ENCODE measurements around the gene ADARB2. TPM values are rescaled to one million over a fixed set of nuclear protein-coding genes. Genes with fewer than 3 reads are reported as not detected.

The ADARB2 gene
- total and polyA plus RNA-seq, 4 donors, result 0.55 to 0.70 (median 0.59) TPM; not detected in 1

DNA sequence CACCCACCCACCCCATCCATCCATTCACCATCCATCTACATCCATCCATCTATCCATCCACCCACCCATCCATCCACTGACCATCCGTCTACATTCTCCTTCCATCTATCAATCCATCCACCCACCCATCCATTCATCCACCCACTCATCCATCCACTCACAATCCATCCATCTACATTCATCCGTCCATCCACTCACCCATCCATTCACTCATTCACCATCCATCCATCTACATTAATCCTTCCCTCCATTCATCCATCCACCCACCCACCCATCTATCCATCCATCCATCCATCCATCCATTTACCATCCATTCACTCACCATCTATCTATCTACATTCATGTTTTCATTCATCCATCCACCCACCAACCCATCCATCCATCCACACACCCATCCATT is 292.5 kb downstream of the ADARB2 start:
- Histone ChIP-seq H3K9ac (ENCODE audit: low read depth in 1 of 2, low read length in 2 of 2) (no peak overlapping the region), H3K4me1 (ENCODE audit: control insufficient read depth in 4 of 4, insufficient read depth in 4 of 4, low read length in 3 of 4) (no peaks in the 10 kb centered on the region), H3K27ac (ENCODE audit: low read depth in 1 of 2, low read length in 2 of 2) (no peak overlapping the region), H3K27me3 (ENCODE audit: control insufficient read depth in 4 of 4, insufficient read depth in 4 of 4, low read length in 3 of 4) (peaks cover 0 to 5% (median 0%) of the 10 kb centered on the region in 4 donors), H3K36me3 (ENCODE audit: control insufficient read depth in 4 of 4, insufficient read depth in 3 of 4, low read depth in 1 of 4, low read length in 3 of 4) (no peaks in the 10 kb centered on the region), H3K9me3 (ENCODE audit: control insufficient read depth in 4 of 4, low read length in 3 of 4) (peaks cover 0 to 6% (median under 1%) of the 10 kb centered on the region in 4 donors), H3K4me3 (ENCODE audit: low read depth in 1 of 3, low read length in 3 of 3) (no peak overlapping the region)
- no peak for TF ChIP-seq NR2F2 (IDR thresholded peaks at IDR 0.05)
- TF ChIP-seq RXRA (IDR thresholded peaks at IDR 0.05), result no peak
- TF ChIP-seq, protein P1, sequence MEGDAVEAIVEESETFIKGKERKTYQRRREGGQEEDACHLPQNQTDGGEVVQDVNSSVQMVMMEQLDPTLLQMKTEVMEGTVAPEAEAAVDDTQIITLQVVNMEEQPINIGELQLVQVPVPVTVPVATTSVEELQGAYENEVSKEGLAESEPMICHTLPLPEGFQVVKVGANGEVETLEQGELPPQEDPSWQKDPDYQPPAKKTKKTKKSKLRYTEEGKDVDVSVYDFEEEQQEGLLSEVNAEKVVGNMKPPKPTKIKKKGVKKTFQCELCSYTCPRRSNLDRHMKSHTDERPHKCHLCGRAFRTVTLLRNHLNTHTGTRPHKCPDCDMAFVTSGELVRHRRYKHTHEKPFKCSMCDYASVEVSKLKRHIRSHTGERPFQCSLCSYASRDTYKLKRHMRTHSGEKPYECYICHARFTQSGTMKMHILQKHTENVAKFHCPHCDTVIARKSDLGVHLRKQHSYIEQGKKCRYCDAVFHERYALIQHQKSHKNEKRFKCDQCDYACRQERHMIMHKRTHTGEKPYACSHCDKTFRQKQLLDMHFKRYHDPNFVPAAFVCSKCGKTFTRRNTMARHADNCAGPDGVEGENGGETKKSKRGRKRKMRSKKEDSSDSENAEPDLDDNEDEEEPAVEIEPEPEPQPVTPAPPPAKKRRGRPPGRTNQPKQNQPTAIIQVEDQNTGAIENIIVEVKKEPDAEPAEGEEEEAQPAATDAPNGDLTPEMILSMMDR (IDR thresholded peaks at IDR 0.05; ENCODE audit: low read depth, low read length, missing input control), result no peak
- TF ChIP-seq HNF4G (IDR thresholded peaks at IDR 0.05), result no peak
- TF ChIP-seq YY1 (IDR thresholded peaks at IDR 0.05), result no peak
- TF ChIP-seq, protein P2, sequence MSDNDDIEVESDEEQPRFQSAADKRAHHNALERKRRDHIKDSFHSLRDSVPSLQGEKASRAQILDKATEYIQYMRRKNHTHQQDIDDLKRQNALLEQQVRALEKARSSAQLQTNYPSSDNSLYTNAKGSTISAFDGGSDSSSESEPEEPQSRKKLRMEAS (IDR thresholded peaks at IDR 0.05), result no peak
- TF ChIP-seq JUND (IDR thresholded peaks at IDR 0.05), result no peak
- no peak for TF ChIP-seq REST (IDR thresholded peaks at IDR 0.05)
- TF ChIP-seq ZBTB33 (IDR thresholded peaks at IDR 0.05), result no peak
- no peak for TF ChIP-seq GABPA (IDR thresholded peaks at IDR 0.05 in 1 of 2, conservative IDR thresholded peaks at IDR 0.05 in 1 of 2)
- DNase-seq (ENCODE audit: low spot score), result no peak
- 88% methylated on average over 2 of the region's 2 CpGs for WGBS

- no peak for DNase-seq (ENCODE audit: low spot score)
- peaks cover 0 to 5% (median 0%) of the 10 kb centered on the region in 4 donors for H3K27me3 ChIP-seq (ENCODE audit: control insufficient read depth in 4 of 4, insufficient read depth in 4 of 4, low read length in 3 of 4)
- WGBS, result 72% methylated on average over 2 of the region's 2 CpGs
- no peak overlapping the region for H3K4me3 ChIP-seq (ENCODE audit: low read depth in 1 of 3, low read length in 3 of 3)
- H3K27ac ChIP-seq (ENCODE audit: low read depth in 1 of 2, low read length in 2 of 2), result no peak overlapping the region
- peaks cover 0 to 6% (median under 1%) of the 10 kb centered on the region in 4 donors for H3K9me3 ChIP-seq (ENCODE audit: control insufficient read depth in 4 of 4, low read length in 3 of 4)
- TF ChIP-seq RXRA (IDR thresholded peaks at IDR 0.05) (no peak), SP1 (IDR thresholded peaks at IDR 0.05) (no peak), EGR1 (IDR thresholded peaks at IDR 0.05; ENCODE audit: low read depth in 2 of 2) (no peak), HNF4G (IDR thresholded peaks at IDR 0.05) (no peak), TAF1 (conservative IDR thresholded peaks at IDR 0.05) (no peak), ATF3 (IDR thresholded peaks at IDR 0.05) (no peak), REST (IDR thresholded peaks at IDR 0.05) (no peak), NR2F2 (IDR thresholded peaks at IDR 0.05) (no peak)
- no peaks in the 10 kb centered on the region for H3K36me3 ChIP-seq (ENCODE audit: control insufficient read depth in 4 of 4, insufficient read depth in 3 of 4, low read depth in 1 of 4, low read length in 3 of 4)
- no peaks in the 10 kb centered on the region for H3K4me1 ChIP-seq (ENCODE audit: control insufficient read depth in 4 of 4, insufficient read depth in 4 of 4, low read length in 3 of 4)
- H3K9ac ChIP-seq (ENCODE audit: low read depth in 1 of 2, low read length in 2 of 2), result no peak overlapping the region
Measured at GRCh38 chr10:1440897-1441296, 296.4 kb downstream of the ADARB2 start.
